Measurements from ENCODE around the gene CCDC70.

- TF ChIP-seq CTCF (tag by site-specific recombination; IDR thresholded peaks at IDR 0.05) (no peak), ELK4 (IDR thresholded peaks at IDR 0.05; ENCODE audit: borderline replicate concordance, low read depth, low read length) (no peak), ZNF580 (tag by site-specific recombination; IDR thresholded peaks at IDR 0.05) (no peak), ZNF518A (tag by site-specific recombination; conservative IDR thresholded peaks at IDR 0.05; ENCODE audit: low read depth) (no peak), BCL11B (tag by site-specific recombination; IDR thresholded peaks at IDR 0.05; ENCODE audit: low read depth) (no peak), ATF2 (tag by site-specific recombination; IDR thresholded peaks at IDR 0.05; ENCODE audit: low read depth) (no peak), ZNF274 (IDR thresholded peaks at IDR 0.05; ENCODE audit: low read length) (no peak), ZNF274 (tag by site-specific recombination; IDR thresholded peaks at IDR 0.05; ENCODE audit: borderline replicate concordance) (no peak), ZNF404 (tag by site-specific recombination; IDR thresholded peaks at IDR 0.05) (no peak), TCF7L2 (IDR thresholded peaks at IDR 0.05; ENCODE audit: borderline replicate concordance, low read depth, low read length) (no peak), ZNF510 (tag by site-specific recombination; IDR thresholded peaks at IDR 0.05; ENCODE audit: insufficient replicate concordance) (no peak), ZNF670 (tag by site-specific recombination; IDR thresholded peaks at IDR 0.05; ENCODE audit: low read depth) (no peak), ZNF561 (tag by site-specific recombination; IDR thresholded peaks at IDR 0.05; ENCODE audit: borderline replicate concordance) (no peak), REPIN1 (tag by site-specific recombination; IDR thresholded peaks at IDR 0.05; ENCODE audit: low read depth) (no peak)
- TF ChIP-seq, protein P1, sequence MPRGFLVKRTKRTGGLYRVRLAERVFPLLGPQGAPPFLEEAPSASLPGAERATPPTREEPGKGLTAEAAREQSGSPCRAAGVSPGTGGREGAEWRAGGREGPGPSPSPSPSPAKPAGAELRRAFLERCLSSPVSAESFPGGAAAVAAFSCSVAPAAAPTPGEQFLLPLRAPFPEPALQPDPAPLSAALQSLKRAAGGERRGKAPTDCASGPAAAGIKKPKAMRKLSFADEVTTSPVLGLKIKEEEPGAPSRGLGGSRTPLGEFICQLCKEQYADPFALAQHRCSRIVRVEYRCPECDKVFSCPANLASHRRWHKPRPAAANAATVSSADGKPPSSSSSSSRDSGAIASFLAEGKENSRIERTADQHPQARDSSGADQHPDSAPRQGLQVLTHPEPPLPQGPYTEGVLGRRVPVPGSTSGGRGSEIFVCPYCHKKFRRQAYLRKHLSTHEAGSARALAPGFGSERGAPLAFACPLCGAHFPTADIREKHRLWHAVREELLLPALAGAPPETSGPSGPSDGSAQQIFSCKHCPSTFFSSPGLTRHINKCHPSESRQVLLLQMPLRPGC (tag by site-specific recombination; IDR thresholded peaks at IDR 0.05), result no peak
Measured at GRCh38 chr13:51867062-51867461, 5.3 kb downstream of the CCDC70 start.

Measured in HEK293 (cell line).